Stimulated activated CD8-positive, alpha-beta memory T cell treated with anti-CD3 and anti-CD28 coated beads, Interleukin-4, amount 100 ng/mL, for 1 hour (primary cell): ENCODE measurements around the gene UNK.
"Not testable (repeated sequence)": the region's sequence is repeated elsewhere in the genome, so short reads cannot be mapped to it uniquely, and the experiment has no call there.

Experiments
- DNase-seq, 2 donors: peaks; one replicate each; pipeline ENCODE4 v3.0.0-alpha.2; 2020; ENCODE audit warnings: low read depth in 2 of 2, low spot score in 1 of 2

Gene UNK

DNA sequence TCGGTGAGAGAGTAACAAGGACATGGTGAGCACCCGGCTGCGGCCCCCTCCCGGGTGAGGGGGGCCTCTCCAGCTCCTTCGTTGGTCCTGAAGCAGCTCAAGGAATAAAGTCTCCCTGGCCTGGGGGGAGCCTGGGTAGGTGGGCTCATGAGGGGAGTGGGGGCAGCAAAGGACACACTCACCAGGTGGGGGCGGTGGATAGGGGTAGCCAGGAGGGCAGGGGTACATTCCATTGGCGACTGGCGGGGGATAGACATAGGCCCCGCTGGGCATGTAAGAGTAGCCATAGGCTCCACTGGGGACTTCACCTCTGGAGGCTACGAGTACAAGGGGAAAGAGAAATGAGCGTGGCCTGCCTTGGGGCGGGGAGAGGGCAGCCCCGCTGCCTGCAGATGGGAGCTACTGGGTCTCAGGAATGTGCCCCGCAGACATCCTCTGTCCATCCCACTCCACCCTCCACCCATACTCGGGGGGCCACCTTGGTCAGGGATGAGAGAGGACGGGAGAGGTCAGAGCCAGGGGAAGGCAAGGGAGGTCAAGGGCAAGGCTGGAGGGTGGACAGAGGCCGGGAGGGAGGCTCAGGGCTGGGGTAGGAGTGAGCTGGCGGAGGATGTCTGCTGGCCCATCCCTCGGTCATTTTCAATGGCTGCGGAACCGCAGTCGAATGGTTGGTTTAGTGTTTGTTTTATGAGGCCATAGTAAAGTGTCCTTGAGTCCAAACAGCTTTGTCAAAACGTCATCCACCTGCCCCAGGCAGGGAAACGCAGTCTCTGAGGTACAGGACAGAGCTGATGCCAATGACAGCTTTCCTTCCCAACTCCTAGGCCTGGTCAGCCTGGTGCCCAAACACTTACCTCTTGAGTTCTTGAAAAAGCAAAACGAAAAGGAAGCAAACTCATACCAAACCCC lies 63.3 kb downstream of the UNK start:
- no peak for DNase-seq

DNA sequence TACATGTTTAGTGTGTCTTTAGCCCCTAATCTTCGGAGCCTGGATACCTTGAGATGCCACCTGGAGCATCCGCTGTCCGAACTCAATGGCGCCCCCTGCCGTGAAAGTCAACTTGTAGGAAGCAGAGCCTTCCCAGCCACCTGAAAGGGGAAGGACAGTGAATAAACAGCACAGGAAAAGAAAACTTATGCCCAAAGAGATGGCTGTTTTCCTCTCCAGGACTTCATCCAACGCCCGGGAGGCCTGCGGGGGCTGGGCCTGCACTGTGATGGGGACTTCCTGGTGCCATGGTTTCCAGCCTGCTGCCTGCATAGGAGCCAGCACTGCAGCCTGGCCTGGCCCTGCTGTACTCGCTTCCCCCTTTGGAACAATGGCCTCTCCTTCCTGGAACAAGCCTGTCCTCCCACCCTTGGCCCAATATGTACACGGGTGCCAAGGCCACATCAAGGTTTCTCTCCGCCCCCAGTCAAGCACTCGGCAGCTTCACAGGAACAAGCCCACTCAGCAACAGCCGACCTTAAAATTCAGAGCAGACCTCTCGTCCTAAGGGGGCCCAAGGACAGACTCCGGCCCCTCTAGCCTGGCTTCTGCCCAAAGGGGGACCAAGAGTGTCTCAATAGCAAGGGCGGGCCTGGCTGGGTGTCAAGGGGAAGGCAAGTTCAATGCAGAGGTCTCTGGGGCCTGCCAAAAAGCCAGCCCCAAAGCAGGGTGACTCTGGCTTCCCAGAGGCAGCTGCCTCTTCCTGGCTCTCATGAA lies 64.1 kb downstream of the UNK start:
- peak; percentile 67 to 80 for DNase-seq

- DNase-seq = no peak
These were observed 64.7 kb downstream of the UNK start for GRCh38 chr17:75849279-75849646.

GRCh38 chr17:75849724-75850123 lies 65.1 kb downstream of the UNK start:
- DNase-seq = no peak

GRCh38 chr17:75850928-75851692 lies 66.5 kb downstream of the UNK start:
- DNase-seq = no peak

DNA sequence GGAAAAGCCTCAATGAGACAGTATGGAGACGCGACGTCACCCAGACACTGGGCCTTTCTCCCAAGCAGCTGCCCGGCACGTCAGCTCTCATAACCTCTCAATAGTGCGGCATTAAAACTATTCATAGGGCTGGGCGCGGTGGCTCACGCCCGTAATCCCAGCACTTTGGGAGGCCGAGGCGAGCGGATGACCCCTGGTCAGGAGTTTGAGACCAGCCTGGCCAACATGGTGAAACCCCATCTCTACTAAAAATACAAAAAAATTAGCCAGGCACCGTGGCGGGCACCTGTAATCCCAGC lies 67.0 kb downstream of the UNK start:
- DNase-seq = not testable (repeated sequence)

DNA sequence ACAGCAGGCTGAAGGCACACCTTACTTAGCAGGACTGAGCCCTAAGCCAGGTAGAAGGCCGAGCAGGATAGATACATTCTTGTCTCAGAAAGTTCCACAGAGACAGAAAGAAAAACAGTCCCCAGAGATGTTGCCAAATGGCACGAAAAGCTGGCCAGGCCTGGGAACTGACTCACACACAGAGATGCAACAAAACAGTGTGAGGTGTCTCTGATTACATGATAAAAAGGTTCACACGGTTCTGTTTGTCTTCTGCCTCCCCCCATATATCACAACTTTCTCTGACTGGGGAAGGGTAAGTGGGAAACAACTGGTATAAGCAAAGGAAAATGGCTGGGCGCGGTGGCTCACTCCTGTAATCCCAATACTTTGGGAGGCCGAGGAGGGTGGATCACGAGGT lies 68.8 kb downstream of the UNK start:
- no peak for DNase-seq

DNA sequence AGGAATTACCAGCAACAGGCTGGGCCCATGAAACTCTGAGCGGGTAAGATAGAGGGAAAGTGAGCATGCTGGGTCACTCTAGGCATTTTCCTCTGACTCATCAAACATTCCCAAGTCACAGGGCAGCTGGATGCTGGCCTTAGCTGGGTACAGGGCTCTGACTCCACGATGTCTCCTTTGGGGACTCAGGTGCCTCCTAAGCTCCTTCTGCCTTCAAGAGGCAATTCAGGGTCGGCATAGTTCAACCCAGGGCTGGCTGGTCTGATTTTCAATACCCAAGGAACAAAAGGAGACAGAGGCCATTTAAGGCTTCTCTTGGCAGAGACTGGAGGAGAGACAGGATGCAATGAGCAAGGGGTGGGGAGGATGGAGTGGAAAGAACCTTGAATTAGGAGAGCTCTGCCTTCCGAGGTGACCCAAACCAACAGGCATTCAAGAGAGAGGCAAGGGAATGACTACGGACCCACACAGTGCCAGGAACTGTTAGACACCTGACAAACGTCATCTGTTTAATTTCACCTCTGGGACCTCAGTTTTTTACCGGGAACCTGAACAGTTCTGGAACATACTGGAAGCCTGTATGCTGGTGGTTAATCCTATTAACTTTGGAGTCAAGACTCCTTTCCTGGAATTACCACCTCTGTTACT lies 69.6 kb downstream of the UNK start:
- no peak for DNase-seq

- no peak for DNase-seq
These were observed 70.3 kb downstream of the UNK start for GRCh38 chr17:75854881-75855309.

DNA sequence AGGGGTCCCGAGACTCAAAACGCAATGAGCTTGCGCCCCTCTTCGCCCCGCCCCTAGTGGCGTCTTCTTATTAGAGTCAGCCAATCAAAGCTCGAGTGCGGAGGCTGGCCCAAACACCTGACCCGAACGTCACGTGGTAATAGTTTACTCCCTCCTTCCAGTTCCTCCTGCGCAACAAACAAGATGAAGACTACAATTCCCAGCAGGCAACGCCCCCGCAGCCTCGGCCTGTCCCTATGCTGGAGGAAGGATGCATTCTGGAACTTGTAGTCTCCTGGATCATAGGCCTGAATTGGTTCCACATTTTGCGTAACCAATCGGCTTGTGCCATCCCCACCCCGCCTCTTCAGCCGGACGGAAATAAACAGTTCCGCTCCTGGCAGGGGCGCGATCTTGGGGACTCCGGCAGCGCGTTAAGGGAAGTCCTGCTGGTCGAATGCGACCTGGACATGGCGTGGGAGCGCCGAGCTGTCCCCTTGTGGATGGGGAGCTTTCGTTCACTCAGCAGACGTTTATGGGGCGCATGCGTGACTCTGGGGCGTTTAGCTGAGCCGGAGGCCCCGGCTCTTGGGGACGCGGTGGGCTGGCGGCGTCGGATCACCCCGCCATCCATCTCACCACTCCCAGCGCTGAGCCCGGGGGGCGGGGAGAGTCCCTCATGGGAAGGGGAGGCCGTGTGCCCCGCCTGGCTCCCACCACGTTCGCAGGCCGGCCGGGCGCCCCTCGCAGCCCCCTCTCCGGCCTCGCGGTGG lies 70.9 kb downstream of the UNK start, which contains the start of gene WBP2:
WBP2 (minus strand) TSS at position 26 of the 752 bp plus-strand sequence. CDS start 38 bp downstream, outside the sequence.
- peak; percentile 84 to 93 for DNase-seq

GRCh38 chr17:75856062-75856756 lies 71.6 kb downstream of the UNK start:
- DNase-seq = no peak

GRCh38 chr17:75859358-75859757 lies 74.8 kb downstream of the UNK start:
- not testable (repeated sequence) for DNase-seq

GRCh38 chr17:75861927-75862317 lies 77.3 kb downstream of the UNK start:
- DNase-seq = no peak

GRCh38 chr17:75864448-75864871 lies 79.9 kb downstream of the UNK start:
- DNase-seq = no peak

DNA sequence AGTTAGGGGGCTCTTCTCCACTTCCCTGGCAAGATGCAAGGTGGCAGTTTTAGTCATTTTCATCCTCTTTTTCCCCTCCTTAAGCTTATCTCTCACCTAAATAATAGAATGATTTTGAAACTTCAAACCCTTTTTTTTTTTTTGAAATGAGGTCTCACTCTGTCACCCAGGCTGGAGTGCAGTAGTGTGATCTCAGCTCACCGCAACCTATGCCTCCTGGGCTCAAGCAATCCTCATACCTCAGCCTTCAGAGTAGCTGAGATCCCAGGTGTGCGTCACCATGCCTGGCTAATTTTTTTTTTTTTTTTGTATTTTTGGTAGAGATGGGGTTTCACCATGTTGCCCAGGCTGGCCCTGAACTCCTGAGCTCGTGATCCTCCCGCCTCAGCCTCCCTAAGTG lies 80.3 kb downstream of the UNK start:
- DNase-seq = not testable (repeated sequence)

DNA sequence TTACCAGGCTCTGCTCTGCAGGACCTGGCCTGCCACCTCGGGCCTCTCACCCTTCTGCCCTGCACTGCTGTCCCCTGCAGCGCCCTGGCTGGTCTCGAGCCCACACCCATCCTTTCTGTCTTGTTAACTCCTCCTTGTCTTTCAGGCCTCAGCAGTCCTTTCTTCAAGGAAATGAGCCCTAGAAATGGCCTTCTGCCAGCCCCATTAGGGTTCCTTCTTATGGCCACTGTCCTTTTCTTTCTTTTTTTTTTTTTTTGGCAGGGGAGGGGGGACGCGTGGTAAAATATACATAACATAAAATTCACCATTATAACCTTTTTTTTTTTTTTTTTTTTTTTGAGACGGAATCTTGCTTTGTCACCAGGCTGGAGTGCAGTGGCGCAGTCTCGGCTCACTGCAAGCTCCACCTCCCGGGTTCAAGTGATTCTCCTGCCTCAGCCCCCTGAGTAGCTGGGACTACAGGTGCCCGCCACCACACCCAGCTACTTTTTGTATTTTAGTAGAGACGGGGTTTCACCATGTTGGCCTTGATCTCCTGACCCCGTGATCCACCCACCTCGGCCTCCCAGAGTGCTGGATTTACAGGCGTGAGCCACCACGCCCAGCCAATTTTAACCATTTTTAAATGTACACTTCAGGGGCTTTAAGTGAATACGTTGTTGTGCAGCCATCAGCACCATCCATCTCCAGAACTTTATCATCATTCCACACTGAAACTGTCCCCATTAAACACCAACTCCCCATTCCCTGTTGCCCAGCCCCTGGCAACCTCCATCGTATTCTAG lies 81.0 kb downstream of the UNK start:
- not testable (repeated sequence) for DNase-seq

- not testable (repeated sequence) for DNase-seq
These were observed 84.2 kb downstream of the UNK start for GRCh38 chr17:75868730-75869281.

DNA sequence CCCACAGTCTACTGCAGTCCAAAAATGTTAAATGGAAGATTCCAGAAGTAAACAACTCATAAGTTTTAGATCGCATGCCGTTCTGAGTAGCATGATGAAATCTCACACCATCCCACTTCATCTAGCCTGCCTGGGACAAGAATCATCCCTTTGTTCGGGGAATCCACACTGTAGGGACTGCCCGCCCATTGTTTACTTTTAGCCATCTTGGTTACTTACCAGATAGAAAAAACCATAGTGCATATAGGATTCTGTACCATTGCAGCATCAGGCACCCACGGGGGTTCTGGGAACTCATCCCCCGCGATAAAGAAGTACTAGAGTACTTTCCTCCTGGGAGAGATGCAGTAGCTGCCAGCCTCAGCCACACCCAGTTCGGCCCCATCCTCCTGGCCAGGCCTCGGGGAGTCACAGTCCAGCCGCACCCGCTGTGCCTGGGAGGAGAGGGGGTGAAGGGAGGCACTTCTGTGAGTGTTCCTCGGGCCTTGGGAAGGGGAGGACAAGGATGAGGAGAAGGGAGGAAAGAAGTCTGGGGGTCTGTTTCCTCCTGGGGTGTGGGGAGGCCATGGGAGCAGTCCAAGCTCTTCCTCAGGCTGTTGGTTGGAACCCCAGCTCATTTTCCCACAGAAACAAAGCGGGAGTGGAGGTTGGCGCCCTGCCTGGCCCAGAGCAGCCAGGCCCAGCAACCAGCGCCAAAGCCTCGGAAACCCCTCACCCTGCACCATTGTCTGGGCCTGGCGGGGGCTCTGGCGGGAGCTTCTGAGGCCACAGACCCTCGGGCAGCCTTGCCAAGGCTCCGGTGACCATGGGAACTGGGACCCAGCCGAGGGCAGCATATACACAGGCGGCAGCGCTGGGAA lies 84.9 kb downstream of the UNK start:
- DNase-seq = no peak
